Stimulated activated CD8-positive, alpha-beta memory T cell treated with anti-CD3 and anti-CD28 coated beads, Interleukin-12 subunit alpha, Interleukin-12 subunit beta, amount 100 ng/mL, for 24 hours (primary cell): ENCODE data around the gene ARHGEF7.

Experiments
- DNase-seq: peaks from one replicate; pipeline ENCODE4 v3.0.0-alpha.2; 2020; ENCODE audit errors: extremely low read depth

The ARHGEF7 gene

GRCh38 chr13:111302045-111302726, 187.1 kb downstream of the ARHGEF7 start:
- DNase-seq = no peak

GRCh38 chr13:111303559-111303958, 188.4 kb downstream of the ARHGEF7 start:
- DNase-seq = no peak

- no peak for DNase-seq
Measured at GRCh38 chr13:111304041-111304544, 189.0 kb downstream of the ARHGEF7 start.

GRCh38 chr13:111304603-111305289, 189.6 kb downstream of the ARHGEF7 start:
- no peak for DNase-seq

GRCh38 chr13:111312944-111313590, 198.0 kb downstream of the ARHGEF7 start:
- no peak for DNase-seq

GRCh38 chr13:111313911-111314425, 198.9 kb downstream of the ARHGEF7 start:
- DNase-seq = no peak

- no peak for DNase-seq
Measured at GRCh38 chr13:111314852-111315251, 199.7 kb downstream of the ARHGEF7 start.

- no peak for DNase-seq
Measured at GRCh38 chr13:111315347-111315995, 200.4 kb downstream of the ARHGEF7 start.

- no peak for DNase-seq
Measured at GRCh38 chr13:111316161-111316730, 201.1 kb downstream of the ARHGEF7 start.

GRCh38 chr13:111317042-111317550, 202.0 kb downstream of the ARHGEF7 start:
- no peak for DNase-seq

GRCh38 chr13:111317571-111318345, 202.6 kb downstream of the ARHGEF7 start:
- no peak for DNase-seq

- DNase-seq = no peak
Measured at GRCh38 chr13:111318386-111318785, 203.3 kb downstream of the ARHGEF7 start.

GRCh38 chr13:111319521-111319920, 204.4 kb downstream of the ARHGEF7 start:
- no peak for DNase-seq

GRCh38 chr13:111319998-111320911, 205.1 kb downstream of the ARHGEF7 start, which contains the start of gene TEX29:
TEX29 (plus strand) TSS chr13:111320642; CDS start chr13:111320891, 249 bp downstream.
- no peak for DNase-seq

- DNase-seq = no peak
Measured at GRCh38 chr13:111322001-111322915, 207.1 kb downstream of the ARHGEF7 start.

- DNase-seq = no peak
Measured at GRCh38 chr13:111322916-111323331, 207.8 kb downstream of the ARHGEF7 start.

- no peak for DNase-seq
Measured at GRCh38 chr13:111323549-111323948, 208.4 kb downstream of the ARHGEF7 start.

GRCh38 chr13:111323950-111324651, 209.0 kb downstream of the ARHGEF7 start:
- DNase-seq = no peak
